HUES64 (cell line): ENCODE measurements around the gene RSPRY1.

Experiments used
- H3K27ac ChIP-seq: 2 replicates; pipeline ENCODE4 v1.7.0; 2013; ENCODE audit warnings: low read depth, low read length, inconsistent platforms
- H3K27me3 ChIP-seq: 2 replicates; pipeline ENCODE4 v1.6.1; 2013; ENCODE audit warnings: mild to moderate bottlenecking, low read length; ENCODE audit not compliant: insufficient read depth
- H3K36me3 ChIP-seq: 2 replicates; pipeline ENCODE4 v1.6.1; 2013; ENCODE audit warnings: mild to moderate bottlenecking, low read length; ENCODE audit not compliant: insufficient read depth
- H3K4me1 ChIP-seq: 2 replicates; pipeline ENCODE4 v1.6.1; 2013; ENCODE audit warnings: mild to moderate bottlenecking, low read length, moderate library complexity; ENCODE audit not compliant: insufficient read depth
- H3K4me3 ChIP-seq: 2 replicates; pipeline ENCODE4 v1.5.1; 2013; ENCODE audit warnings: mild to moderate bottlenecking, low read length, moderate library complexity
- H3K9ac ChIP-seq: 2 replicates; pipeline ENCODE4 v1.6.1; 2013; ENCODE audit warnings: mild to moderate bottlenecking, low read depth, low read length
- H3K9me3 ChIP-seq: 2 replicates; pipeline ENCODE4 v1.6.1; 2013; ENCODE audit warnings: low read depth, low read length; ENCODE audit not compliant: insufficient read depth
- WGBS: fragments of 150-250, 120-280 bp; methylation state at CpG from one replicate; pipeline ENCODE4 v1.1.7; 2013; ENCODE audit warnings: missing lambda C conversion rate; 5-methylcytosine and 5-hydroxymethylcytosine counted together

Gene RSPRY1

DNA sequence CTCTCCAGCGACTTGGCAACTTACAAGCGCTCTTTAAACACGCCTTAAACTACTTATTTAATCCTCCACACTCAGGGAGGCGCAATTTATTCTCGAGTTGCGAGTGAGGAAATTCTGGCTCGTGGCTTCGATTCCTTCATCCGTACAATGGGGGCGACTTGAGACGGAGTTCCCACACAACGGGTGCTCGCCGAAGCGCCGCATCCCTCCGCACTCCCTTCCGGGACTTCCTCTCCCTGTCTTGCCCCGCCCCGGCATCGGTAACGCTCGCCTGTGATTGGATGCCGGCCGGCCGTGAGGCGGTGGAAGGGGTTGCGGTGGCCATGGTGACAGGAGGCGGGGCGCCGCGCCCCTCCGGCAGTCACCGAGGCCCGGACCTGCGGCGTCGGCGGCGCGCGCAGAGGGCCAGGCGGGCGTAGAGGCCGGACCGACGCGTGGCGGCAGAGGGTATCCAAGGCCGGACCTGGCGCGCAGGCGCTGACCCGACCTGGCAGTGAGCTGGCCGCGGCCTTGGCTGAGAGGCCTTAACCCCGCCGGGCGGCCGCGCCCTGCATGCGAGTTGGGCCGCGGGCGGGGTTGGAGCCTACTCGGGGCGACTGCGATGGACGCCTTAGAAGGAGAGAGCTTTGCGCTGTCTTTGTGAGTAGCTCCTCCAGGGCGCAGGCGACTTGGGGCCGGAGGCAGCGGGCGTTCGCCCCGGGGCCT is 58.8 kb downstream of the RSPRY1 start, which contains the start of gene ARL2BP:
TSS of gene ARL2BP (plus strand) at position 493 of the 705 bp plus-strand sequence. CDS start at position 602, 109 bp downstream.
- under 1% methylated on average over 77 of the region's 77 CpGs for WGBS
- peak within 1 kb of the TSS; percentile 66 for H3K4me3 ChIP-seq

DNA sequence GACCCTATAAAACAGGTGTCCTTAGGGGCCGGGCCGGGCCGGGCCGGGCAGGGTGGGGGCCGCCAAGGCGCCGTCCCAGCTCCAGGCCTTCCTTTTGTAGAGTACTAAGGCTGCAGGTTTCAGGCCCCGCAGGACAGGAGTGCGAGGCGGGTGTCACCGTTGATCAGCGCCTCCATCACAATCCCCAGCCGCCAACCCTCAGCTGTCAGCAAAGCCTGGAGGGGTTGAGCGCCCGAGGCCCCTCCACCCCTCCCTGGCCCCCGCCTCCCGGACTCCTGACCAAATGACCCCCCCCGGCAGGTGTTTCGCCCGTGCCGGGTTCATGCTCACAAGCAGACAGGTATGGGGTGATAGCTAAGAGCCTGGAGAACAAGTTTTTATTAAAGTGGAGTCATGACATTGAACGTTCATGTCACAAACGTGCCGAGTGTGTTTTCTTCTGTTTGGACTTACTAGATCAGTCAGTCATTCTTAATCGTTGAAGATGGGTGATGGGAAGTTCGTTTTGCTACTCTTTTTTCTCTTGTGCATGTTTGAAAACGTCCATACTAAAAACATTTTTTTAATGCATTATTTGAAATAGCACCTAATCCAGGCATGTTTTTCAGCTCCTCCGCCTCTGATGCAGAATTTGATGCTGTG is 59.5 kb downstream of the RSPRY1 start:
- 11% methylated on average over 24 of the region's 28 CpGs for WGBS
- Histone ChIP-seq H3K36me3 (peaks cover 15% of the 10 kb centered on the region; the same call in 1 of the 2 replicates), H3K27me3 (peaks cover 6% of the 10 kb centered on the region; the same call in 1 of the 2 replicates), H3K4me1 (peaks cover 6% of the 10 kb centered on the region; the same call in 1 of the 2 replicates), H3K27ac (peak overlapping the region; percentile 65; the same call in 1 of the 2 replicates), H3K9ac (peak overlapping the region; percentile 70), H3K9me3 (no peaks in the 10 kb centered on the region), H3K4me3 (peak overlapping the region; percentile 66)

More for the DNA sequence above, 58.8 kb downstream of the RSPRY1 start, which contains the start of gene ARL2BP:
- H3K9me3 ChIP-seq, result no peaks in the 10 kb centered on the region
- H3K27ac ChIP-seq, result peak within 1 kb of the TSS; percentile 65; the same call in 1 of the 2 replicates
- peaks cover 6% of the 10 kb centered on the region; the same call in 1 of the 2 replicates for H3K4me1 ChIP-seq
- peaks cover 20% of the 10 kb centered on the region for H3K36me3 ChIP-seq
- H3K9ac ChIP-seq, result peak within 1 kb of the TSS; percentile 70
- H3K27me3 ChIP-seq, result peaks cover 6% of the 10 kb centered on the region; the same call in 1 of the 2 replicates

DNA sequence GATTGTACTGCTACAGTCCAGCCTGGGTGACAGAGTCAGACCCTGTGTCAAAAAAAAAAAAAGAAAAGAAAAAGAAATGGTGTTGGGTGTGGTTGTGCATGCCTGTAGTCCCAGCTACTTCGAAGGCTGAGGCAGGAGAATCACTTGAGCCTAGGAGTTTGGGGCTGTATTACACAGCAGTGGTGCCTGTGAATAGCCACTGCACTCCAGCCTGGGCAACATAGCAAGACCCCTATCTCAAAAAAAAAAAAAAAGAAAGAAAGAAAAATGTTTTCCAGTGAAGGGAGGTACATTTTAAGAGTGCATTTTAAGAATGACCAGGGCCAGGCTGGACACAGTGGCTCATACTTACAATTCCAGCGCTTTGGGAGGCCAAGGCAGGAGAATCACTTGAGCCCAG is 65.2 kb downstream of the RSPRY1 start:
- Histone ChIP-seq H3K36me3 (peaks cover 46% of the 10 kb centered on the region), H3K27ac (no peak overlapping the region)
- WGBS, result 95% methylated on average over 2 of the region's 2 CpGs

DNA sequence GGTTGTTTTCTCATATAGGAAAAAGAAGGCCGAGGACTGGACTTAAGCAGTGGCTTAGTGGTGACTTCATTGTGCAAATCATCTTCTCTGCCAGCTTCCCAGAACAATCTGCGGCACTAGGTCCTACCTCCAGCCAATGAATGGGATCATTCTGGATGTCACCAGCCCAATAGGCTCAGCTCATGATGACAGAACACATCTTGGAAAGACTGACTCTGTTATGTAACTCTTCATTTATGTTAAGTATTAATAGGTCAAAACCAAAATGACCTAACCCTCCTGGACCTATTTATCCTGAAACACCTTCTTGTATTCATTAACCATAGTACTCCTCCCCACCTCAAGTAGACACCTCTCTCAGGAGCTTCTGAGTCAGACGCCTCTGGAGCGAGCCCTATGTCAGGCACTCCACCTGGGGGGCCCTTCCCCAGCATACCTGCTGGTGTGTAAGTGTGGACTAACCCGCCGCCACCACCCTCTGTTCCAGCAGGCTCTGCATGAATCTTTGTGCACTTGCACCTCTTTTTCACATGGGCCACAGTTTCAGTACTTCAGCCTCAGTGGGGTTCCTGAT is 66.1 kb downstream of the RSPRY1 start:
- Histone ChIP-seq H3K27me3 (no peaks in the 10 kb centered on the region), H3K4me3 (no peak overlapping the region), H3K9ac (no peak overlapping the region), H3K27ac (no peak overlapping the region), H3K36me3 (peaks cover 46% of the 10 kb centered on the region), H3K4me1 (no peaks in the 10 kb centered on the region), H3K9me3 (peaks cover 3% of the 10 kb centered on the region; the same call in 1 of the 2 replicates)
- 93% methylated on average over 6 of the region's 6 CpGs for WGBS

More for the DNA sequence above, 65.2 kb downstream of the RSPRY1 start:
- Histone ChIP-seq H3K4me3 (no peak overlapping the region), H3K4me1 (no peaks in the 10 kb centered on the region), H3K9ac (no peak overlapping the region), H3K9me3 (peaks cover 3% of the 10 kb centered on the region; the same call in 1 of the 2 replicates), H3K27me3 (no peaks in the 10 kb centered on the region)

GRCh38 chr16:57253466-57253865 is 67.3 kb downstream of the RSPRY1 start:
- Histone ChIP-seq H3K9me3 (peaks cover 3% of the 10 kb centered on the region; the same call in 1 of the 2 replicates), H3K36me3 (peaks cover 39% of the 10 kb centered on the region), H3K27ac (no peak overlapping the region), H3K4me1 (no peaks in the 10 kb centered on the region), H3K4me3 (no peak overlapping the region), H3K9ac (no peak overlapping the region), H3K27me3 (no peaks in the 10 kb centered on the region)
- WGBS, result 100% methylated on average over 1 of the region's 1 CpG

DNA sequence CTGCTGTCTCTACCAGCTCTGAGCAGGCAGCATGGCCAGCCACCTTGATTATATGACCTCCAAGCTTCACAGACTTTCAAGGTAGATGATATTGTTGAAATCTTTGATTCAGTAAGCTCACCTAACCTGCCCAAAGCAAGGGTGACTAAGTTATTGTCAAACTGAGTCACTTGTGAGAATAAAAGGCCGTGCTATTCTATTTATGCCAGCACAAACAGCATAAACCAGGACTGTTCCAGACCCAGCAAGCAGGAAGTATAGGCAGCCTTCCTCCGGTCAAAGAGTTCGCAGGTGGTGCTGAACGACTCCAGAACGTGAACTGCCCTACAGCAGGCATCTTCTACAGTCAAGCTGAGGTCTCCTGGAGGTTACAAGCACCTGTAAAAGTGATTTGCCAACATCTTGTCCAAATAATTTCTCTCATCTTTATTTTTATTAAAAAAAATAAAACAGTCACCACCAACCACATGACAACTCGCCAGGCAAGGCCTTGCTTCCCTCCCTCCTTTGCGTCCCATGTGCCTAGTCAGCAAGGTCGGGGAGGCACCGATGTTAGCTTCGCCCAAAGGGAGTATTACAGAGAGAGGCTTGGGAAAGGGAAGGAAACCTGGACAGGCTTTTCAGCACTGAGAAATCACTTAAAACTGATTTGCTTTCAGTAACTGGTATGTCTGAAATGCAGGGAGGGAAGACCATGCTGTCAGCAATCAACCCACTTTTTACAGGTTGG is 69.7 kb downstream of the RSPRY1 start:
- WGBS, result 91% methylated on average over 10 of the region's 10 CpGs
- Histone ChIP-seq H3K4me1 (peaks cover 12% of the 10 kb centered on the region), H3K9me3 (peaks cover 3% of the 10 kb centered on the region; the same call in 1 of the 2 replicates), H3K9ac (no peak overlapping the region), H3K27ac (no peak overlapping the region), H3K27me3 (no peaks in the 10 kb centered on the region), H3K4me3 (no peak overlapping the region), H3K36me3 (peaks cover 30% of the 10 kb centered on the region)

GRCh38 chr16:57256601-57257395 is 70.7 kb downstream of the RSPRY1 start:
- H3K27me3 ChIP-seq, result no peaks in the 10 kb centered on the region
- peaks cover 21% of the 10 kb centered on the region for H3K36me3 ChIP-seq
- H3K4me3 ChIP-seq, result no peak overlapping the region
- peaks cover 3% of the 10 kb centered on the region; the same call in 1 of the 2 replicates for H3K9me3 ChIP-seq
- no peak overlapping the region for H3K27ac ChIP-seq
- 92% methylated on average over 16 of the region's 16 CpGs for WGBS
- peaks cover 12% of the 10 kb centered on the region for H3K4me1 ChIP-seq
- no peak overlapping the region for H3K9ac ChIP-seq

DNA sequence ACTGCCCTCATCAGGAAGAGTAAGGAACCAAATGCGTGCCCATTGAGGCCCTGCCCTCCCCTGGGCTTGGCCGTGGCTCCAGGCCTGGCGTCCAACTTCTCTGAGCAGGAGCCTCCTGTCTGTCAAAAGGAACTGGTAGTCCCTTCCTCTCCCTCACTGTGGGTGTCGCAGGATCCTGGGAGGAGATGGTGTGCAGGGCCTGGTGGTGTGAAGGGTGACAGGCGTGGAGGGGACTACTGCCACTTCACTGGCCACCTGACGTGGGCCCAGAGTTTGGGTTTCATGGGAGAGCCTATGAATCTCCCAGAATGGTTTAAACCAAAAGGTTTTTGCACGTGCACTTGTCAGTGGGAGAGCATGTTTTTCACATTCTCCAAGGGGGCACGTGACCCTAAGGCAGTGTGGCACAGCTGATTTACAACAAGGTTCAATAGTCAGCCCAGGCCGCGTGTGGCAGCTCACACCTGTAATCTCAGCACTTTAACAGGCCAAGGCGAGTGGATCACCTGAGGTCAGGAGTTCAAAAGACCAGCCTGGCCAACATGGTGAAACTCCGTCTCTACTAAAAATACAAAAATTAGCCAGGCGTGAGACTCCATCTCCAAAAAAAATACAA is 71.4 kb downstream of the RSPRY1 start:
- Histone ChIP-seq H3K36me3 (peaks cover 14% of the 10 kb centered on the region), H3K4me1 (peaks cover 12% of the 10 kb centered on the region), H3K9me3 (no peaks in the 10 kb centered on the region), H3K27me3 (no peaks in the 10 kb centered on the region), H3K27ac (no peak overlapping the region), H3K9ac (no peak overlapping the region), H3K4me3 (no peak overlapping the region)
- WGBS, result 94% methylated on average over 13 of the region's 13 CpGs

GRCh38 chr16:57258226-57258909 is 72.2 kb downstream of the RSPRY1 start:
- WGBS, result 95% methylated on average over 18 of the region's 18 CpGs
- no peak overlapping the region for H3K9ac ChIP-seq

More at GRCh38 chr16:57258226-57258909, 72.2 kb downstream of the RSPRY1 start:
- Histone ChIP-seq H3K27ac (no peak overlapping the region), H3K27me3 (no peaks in the 10 kb centered on the region), H3K4me3 (no peak overlapping the region), H3K4me1 (peaks cover 12% of the 10 kb centered on the region), H3K36me3 (peaks cover 6% of the 10 kb centered on the region; the same call in 1 of the 2 replicates), H3K9me3 (no peaks in the 10 kb centered on the region)
